Ishikawa (cell line): Measurements from ENCODE around the gene CYFIP2.
A peak's percentile ranks its signal among the peaks of the same experiment; 100 is the strongest.

Source experiments
- CEBPB ChIP-seq: IDR thresholded peaks from 2 replicates; pipeline ENCODE4 v1.6.1; 2012
- CREB1 ChIP-seq: IDR thresholded peaks from 2 replicates; pipeline ENCODE4 v1.6.1; 2012; ENCODE audit warnings: low read depth
- EGR1 ChIP-seq: IDR thresholded peaks from 2 replicates; pipeline ENCODE4 v1.6.1; 2012
- EP300 ChIP-seq: IDR thresholded peaks from 2 replicates; pipeline ENCODE4 v1.6.1; 2012; ENCODE audit warnings: borderline replicate concordance
- FOXM1 ChIP-seq: IDR thresholded peaks from 2 replicates; pipeline ENCODE4 v1.6.1; 2012; ENCODE audit warnings: low read depth, borderline replicate concordance
- MAX ChIP-seq: IDR thresholded peaks from 2 replicates; pipeline ENCODE4 v1.6.1; 2012
- NFIC ChIP-seq: IDR thresholded peaks from 2 replicates; pipeline ENCODE4 v1.6.1; 2012
- RAD21 ChIP-seq: IDR thresholded peaks from 2 replicates; pipeline ENCODE4 v1.6.1; 2012; ENCODE audit warnings: low read depth
- REST ChIP-seq: IDR thresholded peaks from 2 replicates; pipeline ENCODE4 v1.6.1; 2012; ENCODE audit warnings: low read depth, mild to moderate bottlenecking
- TAF1 ChIP-seq: IDR thresholded peaks from 2 replicates; pipeline ENCODE4 v1.6.1; 2012; ENCODE audit warnings: low read depth, mild to moderate bottlenecking
- TCF12 ChIP-seq: IDR thresholded peaks from 2 replicates; pipeline ENCODE4 v1.6.1; 2012; ENCODE audit warnings: low read depth
- TEAD4 ChIP-seq: IDR thresholded peaks from 2 replicates; pipeline ENCODE4 v1.6.1; 2012
- USF1 ChIP-seq: IDR thresholded peaks from 2 replicates; pipeline ENCODE4 v1.6.1; 2012
- YY1 ChIP-seq: IDR thresholded peaks from 2 replicates; pipeline ENCODE4 v1.6.1; 2012; ENCODE audit warnings: low read depth
- ZBTB7A ChIP-seq: IDR thresholded peaks from 2 replicates; pipeline ENCODE4 v1.6.1; 2012; ENCODE audit warnings: low read depth

CYFIP2 gene

GRCh38 chr5:157245476-157245875, 20.4 kb upstream of the CYFIP2 start:
- TF ChIP-seq MAX, result no peak

GRCh38 chr5:157245886-157246285, 20.0 kb upstream of the CYFIP2 start:
- TF ChIP-seq USF1 (no peak), TCF12 (no peak), YY1 (no peak), REST (no peak), CEBPB (no peak), RAD21 (no peak), FOXM1 (no peak), EP300 (no peak), MAX (no peak), NFIC (no peak), ZBTB7A (no peak), TAF1 (no peak), CREB1 (no peak), EGR1 (no peak)

GRCh38 chr5:157247267-157247666, 18.7 kb upstream of the CYFIP2 start:
- TF ChIP-seq TCF12 (no peak), CREB1 (no peak)

GRCh38 chr5:157248821-157249470, 17.0 kb upstream of the CYFIP2 start:
- TF ChIP-seq YY1, result no peak
- TF ChIP-seq TAF1, result no peak
- no peak for TF ChIP-seq USF1
- TF ChIP-seq CREB1, result no peak
- no peak for TF ChIP-seq EGR1
- TF ChIP-seq RAD21, result no peak
- TF ChIP-seq NFIC, result no peak
- TF ChIP-seq TCF12, result no peak
- TF ChIP-seq TEAD4, result no peak
- TF ChIP-seq ZBTB7A, result no peak
- TF ChIP-seq MAX, result no peak
- no peak for TF ChIP-seq FOXM1
- TF ChIP-seq REST, result no peak
- no peak for TF ChIP-seq EP300
- TF ChIP-seq CEBPB, result no peak

- TF ChIP-seq TCF12, result no peak
- TF ChIP-seq MAX, result no peak
Observed at GRCh38 chr5:157252711-157253465, 13.0 kb upstream of the CYFIP2 start.

- peak; percentile 87 for TF ChIP-seq RAD21
- TF ChIP-seq CEBPB, result peak; percentile 73
- TF ChIP-seq TCF12, result no peak
Observed at GRCh38 chr5:157253547-157253946, 12.4 kb upstream of the CYFIP2 start.
